Calu3 (cell line): ENCODE measurements around the gene NR1H3. TPM values are rescaled to one million over a fixed set of nuclear protein-coding genes. Genes with fewer than 3 reads are reported as not detected.

Experiments used
- BruUV-seq: library from RNA; stranded (reverse); fragments of 400-500 nt; replicated peaks from 2 replicates; lab custom pipeline; 2021; lab: Mats Ljungman, UMichigan
- CTCF ChIA-PET: fragments of 300-600 bp; sonication (Branson Sonifier 250); formaldehyde crosslinking; loops from one replicate; lab custom pipeline; 2022; ENCODE audit warnings: antibody characterized with exemption; lab: Charles Lee
- DNase-seq: peaks from one replicate; pipeline ENCODE4 v3.0.0; 2022
- H3K27ac Mint-ChIP-seq: one replicate; pipeline ENCODE4 v1.8.0; 2022; ENCODE audit warnings: mixed read lengths; ENCODE audit not compliant: unreplicated experiment
- H3K27me3 Mint-ChIP-seq: one replicate; pipeline ENCODE4 v1.8.0; 2022; ENCODE audit warnings: mixed read lengths; ENCODE audit not compliant: unreplicated experiment
- H3K36me3 Mint-ChIP-seq: one replicate; pipeline ENCODE4 v1.8.0; 2022; ENCODE audit warnings: mild to moderate bottlenecking, moderate library complexity, mixed read lengths; ENCODE audit not compliant: insufficient read depth, unreplicated experiment
- H3K4me1 Mint-ChIP-seq: one replicate; pipeline ENCODE4 v1.8.0; 2022; ENCODE audit warnings: mild to moderate bottlenecking, low read depth, mixed read lengths; ENCODE audit not compliant: unreplicated experiment
- H3K4me3 Mint-ChIP-seq: one replicate; pipeline ENCODE4 v1.8.0; 2022; ENCODE audit warnings: mild to moderate bottlenecking, low read depth, moderate library complexity, mixed read lengths; ENCODE audit not compliant: unreplicated experiment
- H3K9me3 Mint-ChIP-seq: one replicate; pipeline ENCODE4 v1.8.0; 2022; ENCODE audit warnings: low read depth, mixed read lengths; ENCODE audit not compliant: unreplicated experiment
- intact Hi-C: fragments of 100-400 bp; cut with micrococcal nuclease; formaldehyde crosslinking; loops from one replicate; pipeline ENCODE4 v1.10.0; 2022; ENCODE audit not compliant: unreplicated experiment
- total RNA-seq: library from RNA; stranded (reverse); gene quantifications from 2 replicates; pipeline ENCODE4 v1.2.3, GENCODE V29; 2022
- TF ChIP-seq, protein P1 (sequence below): fragments of 200-600 bp; IDR thresholded peaks from one replicate; pipeline ENCODE4 v1.8.0; 2022; ENCODE audit warnings: antibody characterized with exemption; ENCODE audit not compliant: unreplicated experiment

NR1H3 gene
- total RNA-seq, 1 experiment from 2014 or later: 14.2 TPM

DNA sequence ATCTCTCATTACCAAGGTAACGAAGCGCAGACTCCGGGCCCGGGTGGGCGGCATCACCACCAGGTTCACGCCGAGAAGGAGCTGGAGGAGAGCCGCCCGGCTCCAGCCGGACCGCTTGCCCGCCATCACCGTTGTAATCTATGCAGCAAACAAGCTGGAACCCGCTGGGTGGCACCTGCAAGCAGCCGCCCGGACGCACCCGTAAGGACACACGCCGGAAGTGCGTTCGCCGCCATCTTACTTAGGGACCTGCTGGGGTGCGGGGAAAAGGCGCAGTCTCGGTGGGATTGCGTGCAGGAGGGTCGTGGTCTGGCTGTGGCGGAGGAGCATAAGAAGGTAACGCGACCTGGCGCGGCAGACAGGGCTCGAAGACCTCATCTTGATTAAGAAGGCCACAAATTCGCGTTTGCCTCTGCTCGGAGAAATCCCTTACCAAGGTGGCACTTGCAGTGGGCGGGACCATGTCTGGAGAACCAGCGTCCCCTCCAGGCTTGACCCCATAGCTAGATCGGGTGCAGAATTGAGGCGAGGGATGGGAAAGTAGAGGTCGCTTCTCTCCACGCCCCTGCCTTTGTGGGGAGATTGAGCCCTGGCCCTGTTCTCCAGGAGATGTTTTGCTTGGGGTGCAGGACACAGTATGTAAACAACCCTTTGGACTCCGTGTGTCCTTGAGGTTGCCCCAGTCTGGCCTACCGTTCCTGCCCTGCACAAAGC lies 9.0 kb upstream of the NR1H3 start, which contains the start of gene ACP2:
ACP2 (minus strand) TSS at position 151 of the 714 bp plus-strand sequence; CDS start at position 126, 25 bp downstream.
- Mint-ChIP-seq H3K36me3 (peaks cover 14% of the 10 kb centered on the region), H3K4me1 (no peaks in the 10 kb centered on the region), H3K27me3 (no peaks in the 10 kb centered on the region), H3K9me3 (no peaks in the 10 kb centered on the region), H3K27ac (peak within 1 kb of the TSS; percentile 98), H3K4me3 (peak within 1 kb of the TSS; percentile 98)
- peak; percentile 88 for DNase-seq
- CTCF ChIA-PET: interaction anchor here (1.0 to 2.5 kb wide), 6 partner anchors 9 to 69 kb away, joined by 3 to 10 read pairs (median 6); partner anchors contain the start of gene NR1H3
- TSS peak; percentile 56 for BruUV-seq
- intact Hi-C loops: no loop called here
- TF ChIP-seq, protein P1, sequence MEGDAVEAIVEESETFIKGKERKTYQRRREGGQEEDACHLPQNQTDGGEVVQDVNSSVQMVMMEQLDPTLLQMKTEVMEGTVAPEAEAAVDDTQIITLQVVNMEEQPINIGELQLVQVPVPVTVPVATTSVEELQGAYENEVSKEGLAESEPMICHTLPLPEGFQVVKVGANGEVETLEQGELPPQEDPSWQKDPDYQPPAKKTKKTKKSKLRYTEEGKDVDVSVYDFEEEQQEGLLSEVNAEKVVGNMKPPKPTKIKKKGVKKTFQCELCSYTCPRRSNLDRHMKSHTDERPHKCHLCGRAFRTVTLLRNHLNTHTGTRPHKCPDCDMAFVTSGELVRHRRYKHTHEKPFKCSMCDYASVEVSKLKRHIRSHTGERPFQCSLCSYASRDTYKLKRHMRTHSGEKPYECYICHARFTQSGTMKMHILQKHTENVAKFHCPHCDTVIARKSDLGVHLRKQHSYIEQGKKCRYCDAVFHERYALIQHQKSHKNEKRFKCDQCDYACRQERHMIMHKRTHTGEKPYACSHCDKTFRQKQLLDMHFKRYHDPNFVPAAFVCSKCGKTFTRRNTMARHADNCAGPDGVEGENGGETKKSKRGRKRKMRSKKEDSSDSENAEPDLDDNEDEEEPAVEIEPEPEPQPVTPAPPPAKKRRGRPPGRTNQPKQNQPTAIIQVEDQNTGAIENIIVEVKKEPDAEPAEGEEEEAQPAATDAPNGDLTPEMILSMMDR: no peak

DNA sequence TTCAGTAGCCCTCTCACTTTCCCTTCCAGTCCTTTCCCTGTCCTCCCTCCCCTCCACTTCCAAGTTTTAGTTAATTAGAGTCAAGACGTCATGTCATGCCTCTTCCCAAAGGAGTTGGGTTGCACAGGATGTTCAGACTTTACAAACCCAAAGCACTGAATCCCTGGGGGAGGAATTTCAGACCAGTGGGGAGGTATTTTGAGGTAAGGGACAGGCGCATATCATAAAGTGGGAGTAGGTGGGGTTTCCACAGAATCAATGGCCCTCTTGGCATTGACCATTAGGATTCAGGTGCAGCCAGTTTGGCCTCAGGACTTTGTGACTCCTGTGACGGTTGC lies 8.4 kb upstream of the NR1H3 start:
- no peak for DNase-seq
- H3K27ac Mint-ChIP-seq: peak overlapping the region; percentile 98
- H3K27me3 Mint-ChIP-seq: no peaks in the 10 kb centered on the region
- CTCF ChIA-PET: interaction anchor here (1.0 to 2.1 kb wide), 4 partner anchors 10 to 70 kb away, joined by 3 to 10 read pairs (median 6); no protein-coding TSS in a partner anchor
- TF ChIP-seq, protein P1: no peak
- no peaks in the 10 kb centered on the region for H3K9me3 Mint-ChIP-seq
- intact Hi-C loops: no loop called here
- BruUV-seq: no TSS peak
- peaks cover 1% of the 10 kb centered on the region for H3K4me1 Mint-ChIP-seq
- peaks cover 14% of the 10 kb centered on the region for H3K36me3 Mint-ChIP-seq
- peak overlapping the region; percentile 98 for H3K4me3 Mint-ChIP-seq

GRCh38 chr11:47251751-47252150 lies 6.0 kb upstream of the NR1H3 start:
- no peak overlapping the region for H3K27ac Mint-ChIP-seq
- intact Hi-C loops: loop anchor here (10.0 kb wide), 1 partner anchor 103 kb away; the partner anchor contains the start of gene MYBPC3
- no peak overlapping the region for H3K4me3 Mint-ChIP-seq
- peaks cover 17% of the 10 kb centered on the region for H3K4me1 Mint-ChIP-seq
- no peak for DNase-seq
- TF ChIP-seq, protein P1: no peak
- CTCF ChIA-PET: no interaction called here
- BruUV-seq: no TSS peak
- H3K27me3 Mint-ChIP-seq: no peaks in the 10 kb centered on the region
- no peaks in the 10 kb centered on the region for H3K9me3 Mint-ChIP-seq
- peaks cover 14% of the 10 kb centered on the region for H3K36me3 Mint-ChIP-seq

- no peak for DNase-seq
- H3K27me3 Mint-ChIP-seq: no peaks in the 10 kb centered on the region
- CTCF ChIA-PET: interaction anchor here (0.6 to 0.7 kb wide), 2 partner anchors 33 to 467 kb away, joined by 3 read pairs; no protein-coding TSS in a partner anchor
- no TSS peak for BruUV-seq
- peaks cover 8% of the 10 kb centered on the region for H3K36me3 Mint-ChIP-seq
- no peak overlapping the region for H3K27ac Mint-ChIP-seq
- no peak overlapping the region for H3K4me3 Mint-ChIP-seq
- intact Hi-C loops: loop anchor here (10.0 kb wide), 1 partner anchor 101 kb away; the partner anchor contains the start of gene MYBPC3
- TF ChIP-seq, protein P1: no peak
- peaks cover 33% of the 10 kb centered on the region for H3K4me1 Mint-ChIP-seq
- no peaks in the 10 kb centered on the region for H3K9me3 Mint-ChIP-seq
Observed at GRCh38 chr11:47253660-47254059, 4.1 kb upstream of the NR1H3 start.
